K562 (cell line): ENCODE measurements around the gene PCBP3. TPM values are rescaled to one million over a fixed set of nuclear protein-coding genes. Genes with fewer than 3 reads are reported as not detected.

Experiments used
- ATAC-seq: fragments of 200-7000 bp; cut with Tn5 transposase; 3 replicates; pipeline ENCODE4 v1.9.1; 2020; ENCODE audit warnings: moderate library complexity
- BruUV-seq: library from RNA; stranded (reverse); fragments of 400-500 nt; replicated peaks from 2 replicates; lab custom pipeline; 2021; lab: Mats Ljungman, UMichigan
- CTCF ChIA-PET: fragments of 300-600 bp; formaldehyde crosslinking; extraction: SDS; loops from one replicate; lab custom pipeline; 2021; ENCODE audit warnings: low intra/inter-chr PET ratio; lab: Yijun Ruan, JAX
- POLR2A ChIA-PET: fragments of 300-600, 350-650 bp; sonication (Branson Sonifier 250); formaldehyde crosslinking; extraction: SDS; loops from one replicate; lab custom pipeline; 2021; ENCODE audit warnings: antibody characterized with exemption, inconsistent platforms; lab: Yijun Ruan, JAX
- DNase-seq, 4 experiments: peaks; one replicate each; pipeline versions ENCODE4 v3.0.0 to v3.0.0-alpha.2; 2011 to 2018; ENCODE audit warnings: low spot score in 3 of 4, mixed read lengths in 3 of 4; ENCODE audit errors: extremely low read depth in 1 of 4
- FAIRE-seq: peaks from 2 replicates; lab custom pipeline; 2011; peaks lifted over from hg19 to GRCh38; lab: Jason Lieb, UNC
- H2AFZ ChIP-seq: 2 replicates; pipeline ENCODE4 v1.6.0; 2011; ENCODE audit warnings: low read depth, low read length, control low read depth, inconsistent platforms
- H3K27ac ChIP-seq: fragments of 200-600 bp; 3 replicates; pipeline ENCODE4 v1.8.0; 2011; ENCODE audit warnings: low read depth, mild to moderate bottlenecking, control low read depth, inconsistent platforms, low read length, moderate library complexity, mixed read lengths; ENCODE audit errors: extremely low read depth
- H3K27me3 ChIP-seq, 2 experiments: fragments of 300-600 bp in 1 of 2; 2 replicates in 1 of 2; 3 replicates in 1 of 2; pipeline versions ENCODE4 v1.6.0 to v1.8.0; 2011; ENCODE audit warnings: inconsistent platforms in 2 of 2, low read length in 2 of 2, mild to moderate bottlenecking in 1 of 2, mixed read lengths in 1 of 2, moderate library complexity in 1 of 2; ENCODE audit not compliant: control insufficient read depth in 2 of 2, insufficient read depth in 2 of 2
- H3K36me3 ChIP-seq: fragments of 300-600 bp; 3 replicates; pipeline ENCODE4 v1.8.0; 2011; ENCODE audit warnings: mild to moderate bottlenecking, low read length, inconsistent platforms; ENCODE audit not compliant: control insufficient read depth, insufficient read depth
- H3K4me1 ChIP-seq, 2 experiments: fragments of 200-600 bp in 1 of 2; replicated peaks in 1 of 2; 2 replicates in 1 of 2; 3 replicates in 1 of 2; pipeline versions ENCODE4 v1.5.1 to v1.8.0; 2011; ENCODE audit warnings: inconsistent platforms in 2 of 2, low read length in 2 of 2, mild to moderate bottlenecking in 1 of 2, mixed read lengths in 1 of 2, moderate library complexity in 1 of 2; ENCODE audit not compliant: control insufficient read depth in 2 of 2, insufficient read depth in 2 of 2
- H3K4me2 ChIP-seq: 2 replicates; pipeline ENCODE4 v1.6.1; 2011; ENCODE audit warnings: low read length, control low read depth, inconsistent platforms, mixed read lengths; ENCODE audit not compliant: insufficient read depth
- H3K4me3 ChIP-seq: fragments of 200-600 bp; sonication (generic), shearing (Covaris generic); 2 replicates; pipeline ENCODE4 v1.5.1; 2016; ENCODE audit warnings: control low read depth, inconsistent platforms
- H3K79me2 ChIP-seq: fragments of 200-600 bp; 3 replicates; pipeline ENCODE4 v1.8.0; 2011; ENCODE audit warnings: low read length, inconsistent platforms; ENCODE audit not compliant: control insufficient read depth, insufficient read depth
- H3K9ac ChIP-seq, 2 experiments: 2 replicates each; pipeline versions ENCODE4 v1.6.0 to v1.6.1; 2011; ENCODE audit warnings: low read depth in 2 of 2, low read length in 2 of 2, control low read depth in 1 of 2, inconsistent platforms in 1 of 2, mild to moderate bottlenecking in 1 of 2, mixed read lengths in 1 of 2; ENCODE audit not compliant: insufficient read depth in 1 of 2
- H3K9me1 ChIP-seq: one replicate; pipeline ENCODE4 v1.6.0; 2011; ENCODE audit warnings: inconsistent platforms, mild to moderate bottlenecking, low read length, moderate library complexity; ENCODE audit not compliant: control insufficient read depth, insufficient read depth
- H3K9me3 ChIP-seq: replicated peaks from 2 replicates; pipeline ENCODE4 v1.5.1; 2011; ENCODE audit warnings: low read depth, low read length, inconsistent platforms; ENCODE audit not compliant: control insufficient read depth, insufficient read depth
- H4K20me1 ChIP-seq: replicated peaks from 2 replicates; pipeline ENCODE4 v1.6.1; 2011; ENCODE audit warnings: low read length, inconsistent platforms, mixed read lengths; ENCODE audit not compliant: control insufficient read depth, insufficient read depth
- ATF7 ChIP-seq: fragments of 450-650 bp; IDR thresholded peaks from 2 replicates; pipeline ENCODE4 v1.7.1; 2014; ENCODE audit warnings: mild to moderate bottlenecking, moderate library complexity
- CHCHD3 ChIP-seq: fragments of 250-450 bp; sonication (Bioruptor Pico); IDR thresholded peaks from 2 replicates; pipeline ENCODE4 v2.1.2; 2022; ENCODE audit warnings: mild to moderate bottlenecking
- FOXA1 ChIP-seq: fragments of 450-650 bp; IDR thresholded peaks from 2 replicates; pipeline ENCODE4 v1.6.1; 2016; ENCODE audit warnings: mild to moderate bottlenecking, borderline replicate concordance
- FOXA3 ChIP-seq, 2 experiments: fragments of 450-650 bp in 1 of 2; sonication (generic) in 1 of 2; formaldehyde crosslinking; IDR thresholded peaks in 1 of 2; conservative IDR thresholded peaks in 1 of 2; 2 replicates each; pipeline versions ENCODE4 v1.4.0 to v1.8.0; 2020 to 2022; ENCODE audit warnings: mild to moderate bottlenecking in 2 of 2, missing genetic modification reagents in 1 of 2
- HDGF ChIP-seq: fragments of 450-650 bp; IDR thresholded peaks from 2 replicates; pipeline ENCODE4 v1.6.1; 2016
- HOXB6 ChIP-seq: fragments of 250-450 bp; sonication (Bioruptor Pico); IDR thresholded peaks from 2 replicates; pipeline ENCODE4 v1.5.1; 2022; ENCODE audit warnings: mild to moderate bottlenecking, borderline replicate concordance
- MTA1 ChIP-seq: fragments of 450-650 bp; IDR thresholded peaks from 2 replicates; pipeline ENCODE4 v1.6.1; 2017; ENCODE audit warnings: borderline replicate concordance
- PKNOX1 ChIP-seq: fragments of 450-650 bp; IDR thresholded peaks from 2 replicates; pipeline ENCODE4 v1.6.1; 2016
- RBM14 ChIP-seq: fragments of 200-400 bp; formaldehyde crosslinking; IDR thresholded peaks from 2 replicates; pipeline ENCODE4 v1.6.1; 2018; ENCODE audit warnings: low read depth, mild to moderate bottlenecking, low read length, moderate library complexity, borderline replicate concordance; ENCODE audit not compliant: insufficient read depth
- TAF7 ChIP-seq: fragments of 450-650 bp; IDR thresholded peaks from 2 replicates; pipeline ENCODE4 v1.6.1; 2016; ENCODE audit warnings: missing genetic modification characterization, missing compliant biosample characterization
- YY1 ChIP-seq, 3 experiments: IDR thresholded peaks; 2 replicates each; pipeline ENCODE4 v1.6.1; 2011; ENCODE audit warnings: low read length in 2 of 3, mild to moderate bottlenecking in 2 of 3, moderate library complexity in 2 of 3, borderline replicate concordance in 1 of 3, control low read depth in 1 of 3, low read depth in 1 of 3; ENCODE audit not compliant: insufficient read depth in 3 of 3, insufficient replicate concordance in 2 of 3, control insufficient read depth in 1 of 3, insufficient read length in 1 of 3; ENCODE audit errors: extremely low read depth in 1 of 3
- ZBTB12 ChIP-seq: fragments of 250-450 bp; sonication (Bioruptor Pico); IDR thresholded peaks from 2 replicates; pipeline ENCODE4 v1.4.0; 2020
- ZNF232 ChIP-seq: sonication (generic); formaldehyde crosslinking; IDR thresholded peaks from 2 replicates; pipeline ENCODE4 v1.8.0; 2022; ENCODE audit warnings: mild to moderate bottlenecking, missing genetic modification reagents
- ZNF398 ChIP-seq: fragments of 250-450 bp; sonication (Bioruptor Pico); IDR thresholded peaks from 2 replicates; pipeline ENCODE4 v1.8.0; 2021; ENCODE audit warnings: moderate library complexity, mild to moderate bottlenecking, inconsistent platforms
- WGBS: fragments of 100-300 bp; shearing (Covaris generic); methylation state at CpG from one replicate; pipeline ENCODE4 v1.1.6; 2016; ENCODE audit warnings: low coverage, mixed read lengths; ENCODE audit not compliant: insufficient coverage; ENCODE audit errors: missing lambda C conversion rate; 5-methylcytosine and 5-hydroxymethylcytosine counted together
- in situ Hi-C: fragments of 300-500 bp; cut with MboI; formaldehyde crosslinking; loops from 4 replicates; pipeline ENCODE4 v1.15.0; 2018; ENCODE audit warnings: inconsistent platforms, mixed read lengths
- intact Hi-C: fragments of 100-400 bp; cut with micrococcal nuclease; formaldehyde crosslinking; loops from 2 replicates; pipeline ENCODE4 v1.14.2; 2022
- polyA plus RNA-seq, 8 experiments: library from polyadenylated mRNA; depleted of rRNA in 4 of 8; stranded (reverse) in 5 of 8; unstranded in 3 of 8; fragments of >200 nt; fragmentation: Nextera tagmentation in 2 of 8; fragmentation: Illumina TruSeq in 1 of 8; extraction: Ambion mirVana in 2 of 8; extraction: Trizol in 1 of 8; gene quantifications; 2 replicates each; pipeline versions ENCODE4 v1.2.1 to v1.2.3, GENCODE V29; 2011 to 2014; ENCODE audit warnings: inconsistent platforms in 1 of 8, missing spikeins in 1 of 8
- total RNA-seq, 7 experiments: library from RNA; depleted of rRNA in 6 of 7; stranded (reverse); fragments of >200 nt in 6 of 7; fragmentation: Illumina TruSeq in 2 of 7; extraction: Trizol in 2 of 7; gene quantifications; 2 replicates each; pipeline versions ENCODE4 v1.2.1 to v1.2.3, GENCODE V29; 2011 to 2021; ENCODE audit warnings: low replicate concordance in 1 of 7

The PCBP3 gene
- total and polyA plus RNA-seq, 9 of the 15 experiments (the other 6 are each of a cell fraction or from before 2014, with no cell fraction given): 0.18 TPM; not detected in 8

DNA sequence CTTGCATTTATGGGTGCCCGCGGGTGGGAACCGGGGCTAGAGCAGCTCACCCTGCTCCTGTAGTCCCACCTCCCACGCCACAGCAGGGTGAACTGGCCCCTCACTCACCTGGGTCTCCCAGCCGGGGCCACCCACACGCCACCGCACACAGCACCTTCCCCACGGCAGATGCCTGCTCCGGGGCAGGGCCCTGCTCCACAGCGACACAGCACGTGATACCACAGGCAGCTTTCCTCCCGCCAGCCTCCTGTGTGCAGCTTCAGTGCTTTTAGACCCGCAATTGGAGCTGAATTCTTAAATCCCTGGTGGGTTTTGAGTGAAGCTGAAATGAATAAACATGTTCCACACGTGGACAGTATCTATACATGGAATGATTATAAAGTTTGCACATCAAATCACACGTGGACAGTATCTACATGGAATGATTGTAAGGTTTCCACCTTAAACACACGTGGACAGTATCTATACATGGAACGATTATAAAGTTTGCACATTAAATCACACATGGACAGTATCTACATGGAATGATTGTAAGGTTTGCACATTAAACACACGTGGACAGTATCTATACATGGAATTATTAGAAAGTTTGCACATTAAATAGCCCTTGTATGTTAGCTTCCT is 245.0 kb downstream of the PCBP3 start (continued):
- TF ChIP-seq ZNF398 (CRISPR knock-in tag) (no peak), ZNF232 (CRISPR knock-in tag) (no peak), FOXA3 (CRISPR knock-in tag; conservative IDR thresholded peaks at IDR 0.05 in 1 of 2, IDR thresholded peaks at IDR 0.05 in 1 of 2) (no peak), PKNOX1 (no peak)

DNA sequence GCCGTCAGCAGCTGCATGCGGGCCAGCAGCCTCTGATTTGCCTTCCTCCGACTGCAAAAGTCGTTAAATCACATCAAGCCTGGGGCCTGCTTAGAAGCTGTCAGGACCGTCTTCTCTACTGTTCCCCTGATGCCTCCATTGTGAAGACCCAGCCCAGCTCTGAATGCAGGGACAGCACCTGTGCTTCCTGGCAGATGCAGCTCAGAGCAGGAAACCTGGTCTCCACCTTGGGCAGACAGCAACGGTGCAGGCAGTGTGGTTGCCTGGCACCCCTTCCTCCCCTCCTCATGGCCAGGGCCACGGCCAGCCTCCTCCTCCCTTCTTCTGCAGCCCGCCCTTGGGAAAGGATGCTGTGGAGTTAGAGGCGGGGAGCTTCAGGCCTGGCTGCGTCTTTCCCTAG is 245.7 kb downstream of the PCBP3 start:
- no peak overlapping the region for H3K9ac ChIP-seq
- CTCF ChIA-PET: no interaction called here
- no peak overlapping the region for H3K27ac ChIP-seq
- intact Hi-C loops (no loop called here), in situ Hi-C loops (no loop called here)
- no peak overlapping the region for H3K4me3 ChIP-seq
- no TSS peak for BruUV-seq
- no peaks in the 10 kb centered on the region for H3K36me3 ChIP-seq
- 2% methylated on average over 8 of the region's 10 CpGs for WGBS
- H3K79me2 ChIP-seq: no peaks in the 10 kb centered on the region
- H4K20me1 ChIP-seq: 0 out of 2 replicates have a peak, but pooled peaks cover 15% of the 10 kb centered on the region
- peaks cover 0 to 11% of the 10 kb centered on the region in 2 experiments; a peak in 2 of 5 replicates for H3K4me1 ChIP-seq
- H2AFZ ChIP-seq: no peak overlapping the region
- DNase-seq: no peak
- no peak for ATAC-seq
- H3K4me2 ChIP-seq: no peak overlapping the region
- POLR2A ChIA-PET: interaction anchor here (1.0 kb wide), 1 partner anchor 9 kb away, joined by 5 read pairs; no protein-coding TSS in a partner anchor
- no peaks in the 10 kb centered on the region for H3K9me3 ChIP-seq
- H3K9me1 ChIP-seq: no peaks in the 10 kb centered on the region
- peaks cover 32 to 65% of the 10 kb centered on the region in 2 experiments for H3K27me3 ChIP-seq
- FAIRE-seq: no peak
- TF ChIP-seq FOXA1 (no peak), MTA1 (no peak), CHCHD3 (CRISPR knock-in tag) (no peak), YY1 (IDR thresholded peaks at IDR 0.05; ENCODE audit: borderline replicate concordance in 1 of 3, control insufficient read depth in 1 of 3, extremely low read depth in 1 of 3, insufficient read depth in 3 of 3, insufficient read length in 1 of 3, insufficient replicate concordance in 2 of 3, low read depth in 1 of 3, low read length in 2 of 3) (no peak), TAF7 (tag) (no peak), HOXB6 (CRISPR knock-in tag) (no peak), RBM14 (no peak), ATF7 (no peak), HDGF (no peak), ZBTB12 (CRISPR knock-in tag) (no peak)
